ENCODE data around the gene FBXO28.

- TF ChIP-seq CTCF (IDR thresholded peaks at IDR 0.05; ENCODE audit: poor library complexity, severe bottlenecking): no peak
- TF ChIP-seq SMC3 (conservative IDR thresholded peaks at IDR 0.05; ENCODE audit: poor library complexity): no peak
- TF ChIP-seq POLR2AphosphoS5 (IDR thresholded peaks at IDR 0.05): no peak
- no peak for TF ChIP-seq EP300 (conservative IDR thresholded peaks at IDR 0.05; ENCODE audit: poor library complexity, severe bottlenecking)
- no peak for TF ChIP-seq MXI1 (conservative IDR thresholded peaks at IDR 0.05; ENCODE audit: poor library complexity, severe bottlenecking)
- TF ChIP-seq, protein P1, sequence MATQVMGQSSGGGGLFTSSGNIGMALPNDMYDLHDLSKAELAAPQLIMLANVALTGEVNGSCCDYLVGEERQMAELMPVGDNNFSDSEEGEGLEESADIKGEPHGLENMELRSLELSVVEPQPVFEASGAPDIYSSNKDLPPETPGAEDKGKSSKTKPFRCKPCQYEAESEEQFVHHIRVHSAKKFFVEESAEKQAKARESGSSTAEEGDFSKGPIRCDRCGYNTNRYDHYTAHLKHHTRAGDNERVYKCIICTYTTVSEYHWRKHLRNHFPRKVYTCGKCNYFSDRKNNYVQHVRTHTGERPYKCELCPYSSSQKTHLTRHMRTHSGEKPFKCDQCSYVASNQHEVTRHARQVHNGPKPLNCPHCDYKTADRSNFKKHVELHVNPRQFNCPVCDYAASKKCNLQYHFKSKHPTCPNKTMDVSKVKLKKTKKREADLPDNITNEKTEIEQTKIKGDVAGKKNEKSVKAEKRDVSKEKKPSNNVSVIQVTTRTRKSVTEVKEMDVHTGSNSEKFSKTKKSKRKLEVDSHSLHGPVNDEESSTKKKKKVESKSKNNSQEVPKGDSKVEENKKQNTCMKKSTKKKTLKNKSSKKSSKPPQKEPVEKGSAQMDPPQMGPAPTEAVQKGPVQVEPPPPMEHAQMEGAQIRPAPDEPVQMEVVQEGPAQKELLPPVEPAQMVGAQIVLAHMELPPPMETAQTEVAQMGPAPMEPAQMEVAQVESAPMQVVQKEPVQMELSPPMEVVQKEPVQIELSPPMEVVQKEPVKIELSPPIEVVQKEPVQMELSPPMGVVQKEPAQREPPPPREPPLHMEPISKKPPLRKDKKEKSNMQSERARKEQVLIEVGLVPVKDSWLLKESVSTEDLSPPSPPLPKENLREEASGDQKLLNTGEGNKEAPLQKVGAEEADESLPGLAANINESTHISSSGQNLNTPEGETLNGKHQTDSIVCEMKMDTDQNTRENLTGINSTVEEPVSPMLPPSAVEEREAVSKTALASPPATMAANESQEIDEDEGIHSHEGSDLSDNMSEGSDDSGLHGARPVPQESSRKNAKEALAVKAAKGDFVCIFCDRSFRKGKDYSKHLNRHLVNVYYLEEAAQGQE (IDR thresholded peaks at IDR 0.05; ENCODE audit: borderline replicate concordance): no peak
- TF ChIP-seq EZH2 (IDR thresholded peaks at IDR 0.05; ENCODE audit: borderline replicate concordance, insufficient read depth, low read length, poor library complexity, severe bottlenecking): no peak
Measured at GRCh38 chr1:224067207-224067606, 46.7 kb upstream of the FBXO28 start.
